Measurements from ENCODE around the gene DIAPH2. TPM values are rescaled to one million over a fixed set of nuclear protein-coding genes. Genes with fewer than 3 reads are reported as not detected.

DIAPH2 gene
- total RNA-seq, 1 donor from 2014 or later, result 12.7 TPM

- Mint-ChIP-seq H3K4me3 (no peak overlapping the region), H3K27ac (no peak overlapping the region)
- no peak for DNase-seq
These were observed 404.5 kb downstream of the DIAPH2 start for GRCh38 chrX:97089116-97089515.

GRCh38 chrX:97096385-97096784, 411.7 kb downstream of the DIAPH2 start:
- Mint-ChIP-seq H3K4me1 (no peaks in the 10 kb centered on the region), H3K9me3 (no peaks in the 10 kb centered on the region), H3K36me3 (ENCODE audit: low read depth) (no peaks in the 10 kb centered on the region), H3K4me3 (no peak overlapping the region), H3K27ac (no peak overlapping the region), H3K27me3 (no peaks in the 10 kb centered on the region)
- no peak for DNase-seq
- intact Hi-C loops (cut with micrococcal nuclease), result no loop called here

More at GRCh38 chrX:97089116-97089515, 404.5 kb downstream of the DIAPH2 start:
- Mint-ChIP-seq H3K9me3 (no peaks in the 10 kb centered on the region), H3K27me3 (no peaks in the 10 kb centered on the region), H3K36me3 (ENCODE audit: low read depth) (no peaks in the 10 kb centered on the region), H3K4me1 (no peaks in the 10 kb centered on the region)
- intact Hi-C loops (cut with micrococcal nuclease), result no loop called here

GRCh38 chrX:97102938-97103337, 418.3 kb downstream of the DIAPH2 start:
- Mint-ChIP-seq H3K36me3 (ENCODE audit: low read depth) (peaks cover 2% of the 10 kb centered on the region), H3K9me3 (no peaks in the 10 kb centered on the region), H3K27me3 (no peaks in the 10 kb centered on the region), H3K4me3 (no peak overlapping the region), H3K4me1 (no peaks in the 10 kb centered on the region), H3K27ac (no peak overlapping the region)
- DNase-seq, result no peak
- intact Hi-C loops (cut with micrococcal nuclease), result no loop called here

DNA sequence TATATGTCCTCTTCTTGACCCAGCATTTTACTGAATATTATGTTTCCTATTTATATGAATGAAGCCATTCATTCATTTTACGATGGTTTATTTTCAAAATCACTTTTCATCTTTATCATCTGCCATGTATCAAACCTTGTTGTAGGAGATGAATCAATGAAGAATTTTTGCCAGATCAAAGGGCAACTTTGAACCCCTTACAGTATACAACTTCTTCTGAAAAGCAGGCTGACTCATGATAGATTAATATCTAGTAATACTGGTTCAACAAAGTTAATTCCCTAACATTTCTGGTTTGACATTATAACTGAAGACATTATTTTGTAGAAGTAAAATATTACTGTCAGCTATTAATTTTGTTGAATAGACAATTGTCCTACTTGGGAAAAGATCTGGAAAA, 425.1 kb downstream of the DIAPH2 start:
- Mint-ChIP-seq H3K36me3 (ENCODE audit: low read depth) (no peaks in the 10 kb centered on the region), H3K27ac (no peak overlapping the region), H3K27me3 (no peaks in the 10 kb centered on the region), H3K4me1 (no peaks in the 10 kb centered on the region), H3K9me3 (no peaks in the 10 kb centered on the region), H3K4me3 (no peak overlapping the region)
- DNase-seq, result no peak
- intact Hi-C loops (cut with micrococcal nuclease), result no loop called here

GRCh38 chrX:97117572-97117971, 432.9 kb downstream of the DIAPH2 start:
- no peak overlapping the region for H3K27ac Mint-ChIP-seq
- no peak for DNase-seq

GRCh38 chrX:97119474-97120109, 434.9 kb downstream of the DIAPH2 start:
- H3K9me3 Mint-ChIP-seq, result no peaks in the 10 kb centered on the region

More at GRCh38 chrX:97117572-97117971, 432.9 kb downstream of the DIAPH2 start:
- no peaks in the 10 kb centered on the region for H3K36me3 Mint-ChIP-seq (ENCODE audit: low read depth)
- no peak overlapping the region for H3K4me3 Mint-ChIP-seq
- H3K9me3 Mint-ChIP-seq, result no peaks in the 10 kb centered on the region
- intact Hi-C loops (cut with micrococcal nuclease), result no loop called here
- no peaks in the 10 kb centered on the region for H3K27me3 Mint-ChIP-seq
- H3K4me1 Mint-ChIP-seq, result peaks cover 6% of the 10 kb centered on the region

GRCh38 chrX:97123001-97123400, 438.4 kb downstream of the DIAPH2 start:
- no peak overlapping the region for H3K4me3 Mint-ChIP-seq
- no peaks in the 10 kb centered on the region for H3K9me3 Mint-ChIP-seq
- H3K36me3 Mint-ChIP-seq (ENCODE audit: low read depth), result peaks cover 1% of the 10 kb centered on the region
- H3K27ac Mint-ChIP-seq, result no peak overlapping the region
- peaks cover 4% of the 10 kb centered on the region for H3K4me1 Mint-ChIP-seq
- H3K27me3 Mint-ChIP-seq, result no peaks in the 10 kb centered on the region
- intact Hi-C loops (cut with micrococcal nuclease), result no loop called here
- no peak for DNase-seq

More at GRCh38 chrX:97119474-97120109, 434.9 kb downstream of the DIAPH2 start:
- Mint-ChIP-seq H3K27ac (no peak overlapping the region), H3K4me3 (no peak overlapping the region), H3K36me3 (ENCODE audit: low read depth) (no peaks in the 10 kb centered on the region), H3K4me1 (peaks cover 6% of the 10 kb centered on the region), H3K27me3 (no peaks in the 10 kb centered on the region)
- DNase-seq, result no peak
- intact Hi-C loops (cut with micrococcal nuclease), result no loop called here

- Mint-ChIP-seq H3K36me3 (ENCODE audit: low read depth) (peaks cover 1% of the 10 kb centered on the region), H3K4me3 (no peak overlapping the region), H3K9me3 (no peaks in the 10 kb centered on the region), H3K27ac (no peak overlapping the region), H3K4me1 (no peaks in the 10 kb centered on the region), H3K27me3 (no peaks in the 10 kb centered on the region)
- DNase-seq, result no peak
- intact Hi-C loops (cut with micrococcal nuclease), result no loop called here
These were observed 441.4 kb downstream of the DIAPH2 start for GRCh38 chrX:97126020-97126419.

DNA sequence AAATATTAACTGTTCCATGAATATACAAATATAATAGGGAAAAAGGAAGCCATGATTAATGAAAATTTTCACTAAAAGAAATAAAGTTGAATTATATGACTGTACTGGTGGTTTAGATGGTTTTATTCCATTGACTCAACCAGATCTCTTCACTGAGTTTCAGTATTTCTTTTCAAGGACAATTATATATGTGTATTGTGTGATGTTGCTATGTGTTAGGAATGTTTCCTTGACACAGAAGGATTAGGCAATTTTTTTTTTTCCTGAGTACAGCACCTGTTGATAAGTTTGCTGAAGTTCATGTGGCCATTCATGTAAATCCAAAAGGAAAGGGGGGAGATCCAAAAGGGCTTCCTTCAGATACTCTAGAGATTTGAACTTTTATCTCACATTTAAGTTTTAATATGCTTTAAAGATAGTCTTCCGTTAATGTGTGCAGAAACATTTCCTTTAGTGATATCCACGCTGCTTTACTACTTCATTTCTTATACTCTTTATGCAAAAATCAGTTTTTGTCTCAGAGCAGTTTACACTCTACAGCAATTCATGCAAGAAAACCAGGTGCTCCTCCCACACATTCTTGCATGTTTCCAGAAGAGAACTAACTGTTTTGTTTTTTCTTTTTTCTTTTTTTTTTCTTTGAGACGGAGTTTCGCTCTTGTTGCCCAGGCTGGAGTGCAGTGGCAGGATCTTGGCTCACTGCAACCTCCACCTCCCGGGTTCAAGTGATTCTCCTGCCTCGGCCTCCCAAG, 448.2 kb downstream of the DIAPH2 start:
- no peak overlapping the region for H3K4me3 Mint-ChIP-seq
- peaks cover 2% of the 10 kb centered on the region for H3K4me1 Mint-ChIP-seq
- H3K27ac Mint-ChIP-seq, result no peak overlapping the region
- no peak for DNase-seq
- no peaks in the 10 kb centered on the region for H3K27me3 Mint-ChIP-seq
- intact Hi-C loops (cut with micrococcal nuclease), result no loop called here
- no peaks in the 10 kb centered on the region for H3K9me3 Mint-ChIP-seq
- H3K36me3 Mint-ChIP-seq (ENCODE audit: low read depth), result no peaks in the 10 kb centered on the region

GRCh38 chrX:97145934-97146333, 461.3 kb downstream of the DIAPH2 start:
- no peaks in the 10 kb centered on the region for H3K36me3 Mint-ChIP-seq (ENCODE audit: low read depth)
- no peak overlapping the region for H3K27ac Mint-ChIP-seq
- H3K4me1 Mint-ChIP-seq, result no peaks in the 10 kb centered on the region
- intact Hi-C loops (cut with micrococcal nuclease), result no loop called here
- H3K9me3 Mint-ChIP-seq, result no peaks in the 10 kb centered on the region
- no peak overlapping the region for H3K4me3 Mint-ChIP-seq
- no peak for DNase-seq
- H3K27me3 Mint-ChIP-seq, result no peaks in the 10 kb centered on the region

DNA sequence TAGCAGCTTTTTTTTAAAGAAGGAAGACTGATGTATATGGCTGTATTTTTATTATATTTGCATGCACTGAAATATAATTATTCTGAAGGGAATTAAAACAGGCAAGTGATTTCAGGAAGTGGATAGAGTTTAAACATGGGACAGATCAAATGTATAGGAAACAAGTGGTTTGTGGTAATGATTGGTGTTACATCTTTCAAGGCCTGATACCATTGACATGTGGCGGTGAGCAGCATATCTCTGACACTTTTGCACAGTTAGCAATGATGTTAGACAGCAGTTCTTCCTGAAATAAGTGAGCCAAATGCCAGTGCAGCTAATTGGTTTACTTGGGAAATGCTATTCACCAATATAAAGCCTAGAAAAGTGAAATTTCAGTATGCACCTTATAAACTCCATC, 471.2 kb downstream of the DIAPH2 start:
- intact Hi-C loops (cut with micrococcal nuclease), result no loop called here
- Mint-ChIP-seq H3K9me3 (no peaks in the 10 kb centered on the region), H3K27ac (no peak overlapping the region), H3K36me3 (ENCODE audit: low read depth) (no peaks in the 10 kb centered on the region), H3K4me3 (no peak overlapping the region), H3K27me3 (no peaks in the 10 kb centered on the region), H3K4me1 (no peaks in the 10 kb centered on the region)
- no peak for DNase-seq

DNA sequence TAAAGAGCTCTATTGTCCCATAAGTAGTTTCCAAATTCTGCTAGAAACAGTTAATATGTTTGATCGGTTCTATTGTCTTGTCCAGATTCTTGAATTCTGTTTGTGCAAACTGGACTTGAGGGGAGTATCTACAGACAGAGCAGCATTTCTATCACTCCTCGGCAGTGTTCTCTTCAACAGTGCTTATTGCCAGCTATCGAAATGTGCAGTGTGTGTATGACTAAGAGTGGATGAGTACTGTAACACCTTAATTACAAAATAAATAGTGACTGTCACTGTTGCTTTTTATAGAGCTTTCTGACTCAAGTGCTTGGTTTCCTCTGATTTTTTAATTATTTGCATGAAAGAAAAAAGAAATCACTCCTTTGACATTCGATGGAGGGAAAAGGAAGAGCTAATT, 473.6 kb downstream of the DIAPH2 start:
- no peak for DNase-seq
- no peaks in the 10 kb centered on the region for H3K36me3 Mint-ChIP-seq (ENCODE audit: low read depth)
- H3K9me3 Mint-ChIP-seq, result no peaks in the 10 kb centered on the region
- no peak overlapping the region for H3K27ac Mint-ChIP-seq
- no peaks in the 10 kb centered on the region for H3K4me1 Mint-ChIP-seq
- no peak overlapping the region for H3K4me3 Mint-ChIP-seq
- H3K27me3 Mint-ChIP-seq, result no peaks in the 10 kb centered on the region
- intact Hi-C loops (cut with micrococcal nuclease), result no loop called here

- no peaks in the 10 kb centered on the region for H3K27me3 Mint-ChIP-seq
- no peaks in the 10 kb centered on the region for H3K4me1 Mint-ChIP-seq
- no peaks in the 10 kb centered on the region for H3K9me3 Mint-ChIP-seq
- intact Hi-C loops (cut with micrococcal nuclease), result no loop called here
- no peak overlapping the region for H3K4me3 Mint-ChIP-seq
- H3K27ac Mint-ChIP-seq, result no peak overlapping the region
- H3K36me3 Mint-ChIP-seq (ENCODE audit: low read depth), result no peaks in the 10 kb centered on the region
- no peak for DNase-seq
These were observed 475.5 kb downstream of the DIAPH2 start for GRCh38 chrX:97159916-97160800.

DNA sequence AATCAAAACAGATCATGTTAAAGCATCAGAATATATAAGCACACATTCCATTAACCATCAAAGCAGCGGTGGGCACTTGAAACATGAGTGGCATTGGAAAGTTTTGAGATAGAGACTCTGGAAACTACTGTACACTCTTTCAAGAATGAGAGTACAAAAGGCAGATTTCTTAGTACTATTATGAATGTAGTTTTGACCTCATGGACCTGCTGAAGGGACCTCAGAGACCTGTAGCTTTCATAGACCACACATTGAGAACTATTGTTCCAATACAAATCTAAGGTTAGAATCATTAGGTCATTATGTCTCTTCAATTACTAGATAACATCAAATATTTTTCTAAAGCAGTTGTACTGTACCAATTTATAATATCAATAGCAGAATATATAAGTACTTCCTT, 482.7 kb downstream of the DIAPH2 start:
- Mint-ChIP-seq H3K9me3 (peaks cover 6% of the 10 kb centered on the region), H3K4me3 (no peak overlapping the region), H3K36me3 (ENCODE audit: low read depth) (no peaks in the 10 kb centered on the region), H3K27me3 (no peaks in the 10 kb centered on the region), H3K27ac (no peak overlapping the region), H3K4me1 (no peaks in the 10 kb centered on the region)
- intact Hi-C loops (cut with micrococcal nuclease), result no loop called here
- no peak for DNase-seq

All from activated CD4-positive, alpha-beta T cell treated with anti-CD3 and anti-CD28 coated beads, Interleukin-2, amount 10 ng/mL, durations not matched to agents 24 days and 14 days (primary cell).